ENCODE data around the gene P3H1. TPM values are rescaled to one million over a fixed set of nuclear protein-coding genes. Genes with fewer than 3 reads are reported as not detected.
"Not testable (repeated sequence)": the region's sequence is repeated elsewhere in the genome, so short reads cannot be mapped to it uniquely, and the experiment has no call there.

The P3H1 gene
- total RNA-seq, 1 donor from 2014 or later: 44.4 TPM

DNA sequence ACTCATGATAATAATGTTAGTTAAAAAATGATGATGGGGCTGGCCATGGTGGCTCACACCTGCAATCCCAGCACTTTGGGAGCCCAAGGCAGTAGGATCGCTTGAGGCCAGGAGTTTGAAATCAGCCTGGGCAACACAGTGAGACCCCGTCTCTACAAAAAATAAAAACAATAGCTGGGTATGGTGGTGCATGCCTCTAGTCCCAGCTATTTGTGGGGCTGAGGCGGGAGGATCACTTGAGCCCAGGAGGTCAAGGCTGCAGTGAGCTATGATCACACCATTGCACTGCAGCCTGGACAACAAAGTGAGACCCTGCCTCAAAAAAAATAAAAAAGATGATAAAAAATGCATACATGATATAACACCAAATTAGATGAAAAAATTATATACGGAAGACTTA lies 5.3 kb downstream of the P3H1 start:
- no peak overlapping the region for H3K4me3 ChIP-seq (ENCODE audit: low read depth, low read length)
- DNase-seq (ENCODE audit: low read depth): no peak
- TF ChIP-seq CTCF (conservative IDR thresholded peaks at IDR 0.05; ENCODE audit: low read depth, low read length): no peak

DNA sequence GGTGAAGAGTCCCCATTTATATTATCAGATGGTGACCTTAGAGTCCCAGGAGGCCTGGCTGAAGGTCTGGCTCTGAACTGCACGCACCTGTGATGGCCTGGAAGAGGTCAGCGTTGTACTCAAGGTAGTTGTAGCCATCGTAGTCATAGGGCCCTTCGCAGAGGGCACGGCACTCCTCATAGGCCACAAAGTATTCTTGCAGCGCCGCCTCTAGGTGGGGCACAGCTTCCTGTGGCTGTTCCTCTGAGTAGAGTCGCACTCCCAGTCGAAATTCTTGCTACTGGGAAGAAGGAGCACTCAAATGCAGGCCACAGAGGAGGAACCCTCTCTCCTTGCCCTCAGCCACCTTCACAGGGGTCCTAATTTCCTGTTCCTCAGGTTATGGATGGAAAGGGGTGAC lies 7.7 kb downstream of the P3H1 start:
- TF ChIP-seq CTCF (conservative IDR thresholded peaks at IDR 0.05; ENCODE audit: low read depth, low read length): no peak
- no peak for DNase-seq (ENCODE audit: low read depth)
- H3K4me3 ChIP-seq (ENCODE audit: low read depth, low read length): no peak overlapping the region

GRCh38 chr1:42758641-42759040 lies 8.2 kb downstream of the P3H1 start:
- DNase-seq (ENCODE audit: low read depth): no peak
- H3K4me3 ChIP-seq (ENCODE audit: low read depth, low read length): no peak overlapping the region
- no peak for TF ChIP-seq CTCF (conservative IDR thresholded peaks at IDR 0.05; ENCODE audit: low read depth, low read length)

GRCh38 chr1:42757892-42758275 lies 8.9 kb downstream of the P3H1 start:
- no peak for TF ChIP-seq CTCF (conservative IDR thresholded peaks at IDR 0.05; ENCODE audit: low read depth, low read length)
- no peak overlapping the region for H3K4me3 ChIP-seq (ENCODE audit: low read depth, low read length)
- DNase-seq (ENCODE audit: low read depth): no peak

GRCh38 chr1:42756956-42757891 lies 9.6 kb downstream of the P3H1 start:
- peak; percentile 80 for TF ChIP-seq CTCF (conservative IDR thresholded peaks at IDR 0.05; ENCODE audit: low read depth, low read length)
- no peak overlapping the region for H3K4me3 ChIP-seq (ENCODE audit: low read depth, low read length)
- DNase-seq (ENCODE audit: low read depth): no peak

GRCh38 chr1:42753070-42753469 lies 13.8 kb downstream of the P3H1 start:
- H3K4me3 ChIP-seq (ENCODE audit: low read depth, low read length): no peak overlapping the region
- no peak for TF ChIP-seq CTCF (conservative IDR thresholded peaks at IDR 0.05; ENCODE audit: low read depth, low read length)
- no peak for DNase-seq (ENCODE audit: low read depth)

DNA sequence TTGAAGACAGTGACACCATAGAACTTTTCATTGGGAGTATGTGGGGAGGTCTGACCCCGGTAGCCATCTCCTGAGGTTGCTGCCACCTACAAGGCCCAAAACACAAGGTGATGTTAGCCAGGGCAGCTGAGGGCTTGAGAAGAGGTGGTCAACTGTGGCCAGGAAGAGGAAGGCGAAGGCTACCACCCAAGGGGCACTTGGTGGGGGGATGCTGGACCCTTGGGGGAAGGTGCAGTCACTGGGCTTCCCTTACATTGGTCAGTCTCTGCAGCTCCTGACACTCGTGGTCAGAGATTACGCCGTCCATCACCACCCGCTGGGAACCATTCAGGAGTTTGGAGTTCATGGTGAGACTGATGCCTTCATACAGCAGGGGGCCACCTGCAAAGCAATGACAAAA lies 14.5 kb downstream of the P3H1 start:
- H3K4me3 ChIP-seq (ENCODE audit: low read depth, low read length): no peak overlapping the region
- no peak for TF ChIP-seq CTCF (conservative IDR thresholded peaks at IDR 0.05; ENCODE audit: low read depth, low read length)
- no peak for DNase-seq (ENCODE audit: low read depth)

GRCh38 chr1:42751511-42752070 lies 15.2 kb downstream of the P3H1 start:
- DNase-seq (ENCODE audit: low read depth); H3K4me3 ChIP-seq (ENCODE audit: low read depth, low read length): not testable (repeated sequence)

Measured in epithelial cell of proximal tubule (primary cell).